LNCaP clone FGC (cell line): ENCODE data around the gene MYO1E.

Source experiments
- DNase-seq: peaks from one replicate; pipeline ENCODE4 v3.0.0-alpha.2; 2011; ENCODE audit warnings: low read depth
- H3K4me3 ChIP-seq: 2 replicates; pipeline ENCODE4 v1.5.1; 2011; ENCODE audit warnings: mild to moderate bottlenecking, low read depth, low read length, control low read depth
- TF ChIP-seq, protein P1 (sequence below): IDR thresholded peaks from 2 replicates; pipeline ENCODE4 v1.5.1; 2012; ENCODE audit warnings: mild to moderate bottlenecking; ENCODE audit not compliant: control insufficient read depth, insufficient read depth; ENCODE audit errors: extremely low read depth

MYO1E gene

DNA sequence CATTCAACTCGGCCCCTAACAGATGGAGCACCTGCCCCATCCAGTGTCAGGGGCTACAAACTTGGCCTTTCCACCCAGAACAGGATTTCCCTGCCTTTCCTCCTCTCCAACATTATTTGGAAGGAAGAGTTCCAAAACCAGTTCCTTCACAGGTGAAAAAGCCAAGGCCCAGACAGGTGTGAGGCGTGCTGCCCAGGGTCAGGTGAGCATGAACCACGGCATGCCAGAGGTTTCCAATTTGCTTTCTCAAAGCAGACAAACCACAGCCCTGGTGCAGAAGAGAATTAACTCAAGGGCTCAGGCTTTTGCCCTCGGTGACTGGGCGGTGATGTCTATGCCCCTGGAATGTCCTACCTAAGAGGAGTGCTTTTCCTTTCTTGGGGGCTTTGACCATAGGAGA lies 122.9 kb downstream of the MYO1E start:
- peak; percentile 71 for DNase-seq
- H3K4me3 ChIP-seq: no peak overlapping the region
- TF ChIP-seq, protein P1, sequence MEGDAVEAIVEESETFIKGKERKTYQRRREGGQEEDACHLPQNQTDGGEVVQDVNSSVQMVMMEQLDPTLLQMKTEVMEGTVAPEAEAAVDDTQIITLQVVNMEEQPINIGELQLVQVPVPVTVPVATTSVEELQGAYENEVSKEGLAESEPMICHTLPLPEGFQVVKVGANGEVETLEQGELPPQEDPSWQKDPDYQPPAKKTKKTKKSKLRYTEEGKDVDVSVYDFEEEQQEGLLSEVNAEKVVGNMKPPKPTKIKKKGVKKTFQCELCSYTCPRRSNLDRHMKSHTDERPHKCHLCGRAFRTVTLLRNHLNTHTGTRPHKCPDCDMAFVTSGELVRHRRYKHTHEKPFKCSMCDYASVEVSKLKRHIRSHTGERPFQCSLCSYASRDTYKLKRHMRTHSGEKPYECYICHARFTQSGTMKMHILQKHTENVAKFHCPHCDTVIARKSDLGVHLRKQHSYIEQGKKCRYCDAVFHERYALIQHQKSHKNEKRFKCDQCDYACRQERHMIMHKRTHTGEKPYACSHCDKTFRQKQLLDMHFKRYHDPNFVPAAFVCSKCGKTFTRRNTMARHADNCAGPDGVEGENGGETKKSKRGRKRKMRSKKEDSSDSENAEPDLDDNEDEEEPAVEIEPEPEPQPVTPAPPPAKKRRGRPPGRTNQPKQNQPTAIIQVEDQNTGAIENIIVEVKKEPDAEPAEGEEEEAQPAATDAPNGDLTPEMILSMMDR: no peak

DNA sequence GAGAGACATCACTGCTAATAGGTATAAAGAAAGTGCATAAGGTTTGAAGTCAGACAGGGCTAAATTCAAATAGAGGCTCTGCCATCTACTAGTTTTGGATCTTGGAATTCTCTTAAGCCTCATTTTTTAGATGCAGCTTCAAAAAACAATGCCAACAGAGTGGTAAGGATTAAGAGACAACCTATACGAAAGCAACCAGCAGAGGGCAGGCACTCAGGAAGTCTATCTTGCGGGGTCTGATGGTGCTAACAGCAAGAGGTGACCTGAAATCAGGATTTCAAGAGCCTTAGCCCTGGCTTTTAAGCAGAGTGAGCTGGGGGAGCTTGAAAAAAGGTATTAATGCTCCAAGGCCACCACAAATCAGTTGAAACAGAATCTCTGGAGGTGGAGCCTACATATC lies 125.3 kb downstream of the MYO1E start:
- H3K4me3 ChIP-seq: no peak overlapping the region
- peak; percentile 23 for DNase-seq
- TF ChIP-seq, protein P1: peak; percentile 66

DNA sequence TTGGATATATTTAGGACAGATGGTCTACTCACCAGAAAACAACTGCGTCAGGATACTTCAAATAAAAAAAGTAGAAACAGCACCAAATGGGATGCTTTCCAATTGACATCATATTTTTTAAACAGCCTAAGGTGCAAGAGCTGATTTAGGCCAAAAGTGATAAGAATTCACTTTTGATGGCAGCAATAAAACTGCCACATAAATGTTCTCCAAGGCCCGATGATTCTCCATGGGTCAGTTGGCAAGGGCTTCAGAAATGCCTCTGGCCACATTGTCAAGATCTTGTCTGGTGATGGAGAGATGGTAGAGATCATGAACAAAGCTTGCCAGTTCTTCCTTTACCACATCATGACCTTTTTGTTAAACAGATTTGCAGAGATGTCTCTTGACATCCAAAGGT lies 127.1 kb downstream of the MYO1E start:
- TF ChIP-seq, protein P1: no peak

DNA sequence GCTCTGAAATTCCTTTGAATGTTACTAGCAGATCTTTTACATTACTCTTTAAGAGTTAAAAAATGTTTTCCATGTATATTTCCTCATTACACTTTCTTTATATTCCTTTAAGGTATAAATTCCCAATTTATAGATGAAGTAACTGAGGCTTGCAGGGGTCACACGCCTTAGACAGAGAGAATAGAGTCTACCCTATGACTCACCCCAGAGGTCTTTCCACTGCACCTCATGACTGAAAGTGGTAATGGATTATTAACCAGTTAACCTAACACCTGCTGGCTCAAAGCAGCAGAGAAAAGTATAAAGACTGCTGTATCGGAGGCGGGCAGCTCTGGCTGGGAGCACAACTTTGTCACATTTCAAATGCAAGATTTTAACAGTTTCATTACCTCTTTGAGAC lies 128.3 kb downstream of the MYO1E start:
- no peak for DNase-seq
- TF ChIP-seq, protein P1: no peak
- no peak overlapping the region for H3K4me3 ChIP-seq

More for the DNA sequence above, 127.1 kb downstream of the MYO1E start:
- H3K4me3 ChIP-seq: no peak overlapping the region
- DNase-seq: no peak

- no peak overlapping the region for H3K4me3 ChIP-seq
- TF ChIP-seq, protein P1: no peak
- no peak for DNase-seq
Observed at GRCh38 chr15:59243622-59244021, 129.0 kb downstream of the MYO1E start.

DNA sequence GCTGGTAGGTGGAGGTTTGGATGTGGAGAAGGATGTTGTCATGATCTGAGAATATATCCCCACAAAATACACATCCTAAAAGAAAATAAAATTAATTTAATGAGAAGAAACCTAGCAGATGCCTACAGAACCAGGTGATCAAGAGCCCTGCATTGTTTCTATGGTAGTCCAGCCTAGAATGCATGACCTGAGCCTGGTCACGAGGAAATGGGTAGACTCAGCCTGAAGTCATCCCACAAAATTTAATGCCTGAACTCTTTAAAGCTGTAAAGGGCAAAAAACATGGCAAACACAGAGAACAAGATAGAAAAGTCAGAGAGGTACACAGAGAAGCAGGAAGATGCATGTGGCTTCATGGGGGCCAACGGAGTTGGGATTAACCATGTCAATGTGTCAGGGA lies 130.0 kb downstream of the MYO1E start:
- TF ChIP-seq, protein P1: no peak
- DNase-seq: no peak
- no peak overlapping the region for H3K4me3 ChIP-seq

DNA sequence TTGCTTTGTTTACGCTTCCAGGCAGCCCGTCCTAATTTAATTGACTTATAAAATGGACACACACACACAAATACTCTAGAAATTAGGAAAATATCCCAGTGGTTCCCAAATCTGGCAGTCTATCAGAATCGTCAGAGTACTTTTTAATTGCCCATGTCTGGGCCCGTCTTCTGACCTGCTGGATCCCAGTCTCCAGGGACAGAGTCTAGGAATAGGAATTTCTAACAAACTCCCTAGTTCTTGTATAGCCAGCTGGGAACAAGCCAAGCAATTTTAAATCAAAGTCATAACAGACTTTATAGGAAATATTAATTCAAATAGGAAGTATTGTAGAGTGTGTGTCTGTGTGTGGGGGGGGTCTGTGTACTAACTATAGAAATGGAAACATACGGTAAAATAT lies 132.6 kb downstream of the MYO1E start:
- no peak overlapping the region for H3K4me3 ChIP-seq
- TF ChIP-seq, protein P1: no peak
- peak; percentile 7 for DNase-seq
